Vagina (tissue), 2 donors: ENCODE measurements around the gene RPP30. TPM values are rescaled to one million over a fixed set of nuclear protein-coding genes. Genes with fewer than 3 reads are reported as not detected.

ENCODE experiments used
- DNase-seq, 2 donors: peaks; one replicate each; pipeline ENCODE4 v3.0.0-alpha.2; 2017; ENCODE audit errors: extremely low spot score in 2 of 2
- H3K27ac ChIP-seq: fragments of 200-600 bp; sonication (generic); one replicate; pipeline ENCODE4 v1.5.1; 2019
- H3K27me3 ChIP-seq: fragments of 200-600 bp; sonication (generic); one replicate; pipeline ENCODE4 v1.5.1; 2019
- H3K36me3 ChIP-seq, 2 donors: fragments of 200-600 bp; sonication (generic); one replicate each; pipeline ENCODE4 v1.5.1; 2017 to 2019
- H3K4me1 ChIP-seq: fragments of 200-600 bp; sonication (generic); one replicate; pipeline ENCODE4 v1.5.1; 2019
- H3K4me3 ChIP-seq, 2 donors: fragments of 200-600 bp; sonication (generic); 1 replicate in 1 of 2; 2 replicates in 1 of 2; pipeline ENCODE4 v1.5.1; 2016 to 2019
- H3K9me3 ChIP-seq: fragments of 200-600 bp; sonication (generic); one replicate; pipeline ENCODE4 v1.5.1; 2019
- POLR2A ChIP-seq, 2 donors: fragments of 450-650 bp; IDR thresholded peaks; one replicate each; pipeline ENCODE4 v1.6.1; 2017; ENCODE audit warnings: antibody characterized with exemption in 2 of 2, mild to moderate bottlenecking in 2 of 2, moderate library complexity in 2 of 2
- POLR2AphosphoS5 ChIP-seq, 2 donors: sonication (generic); formaldehyde crosslinking; IDR thresholded peaks; one replicate each; pipeline ENCODE4 v1.9.0; 2017; ENCODE audit warnings: antibody characterized with exemption in 2 of 2, mild to moderate bottlenecking in 2 of 2, low read depth in 1 of 2; ENCODE audit not compliant: insufficient read depth in 1 of 2
- intact Hi-C: fragments of 100-400 bp; cut with DNase I; formaldehyde crosslinking; loops from one replicate; pipeline ENCODE4 v1.15.1; 2023
- total RNA-seq: library from RNA; depleted of rRNA; stranded (reverse); fragments of >200 nt; gene quantifications from one replicate; pipeline ENCODE4 v1.2.3, GENCODE V29; 2016
- TF ChIP-seq, protein P1 (sequence below), 3 experiments: fragments of 450-650 bp in 2 of 3; fragments of 200-600 bp in 1 of 3; sonication (generic) in 1 of 3; IDR thresholded peaks; one replicate each; pipeline ENCODE4 v1.5.1; 2017 to 2019; ENCODE audit warnings: antibody characterized with exemption in 3 of 3, mild to moderate bottlenecking in 2 of 3, moderate library complexity in 2 of 3

RPP30 gene
- total RNA-seq, 1 donor from 2014 or later, result 18.4 TPM

- Histone ChIP-seq H3K36me3 (no peaks in the 10 kb centered on the region), H3K27me3 (no peaks in the 10 kb centered on the region), H3K4me3 (no peak overlapping the region), H3K9me3 (no peaks in the 10 kb centered on the region), H3K4me1 (peaks cover 4% of the 10 kb centered on the region), H3K27ac (no peak overlapping the region)
- TF ChIP-seq, protein P1, sequence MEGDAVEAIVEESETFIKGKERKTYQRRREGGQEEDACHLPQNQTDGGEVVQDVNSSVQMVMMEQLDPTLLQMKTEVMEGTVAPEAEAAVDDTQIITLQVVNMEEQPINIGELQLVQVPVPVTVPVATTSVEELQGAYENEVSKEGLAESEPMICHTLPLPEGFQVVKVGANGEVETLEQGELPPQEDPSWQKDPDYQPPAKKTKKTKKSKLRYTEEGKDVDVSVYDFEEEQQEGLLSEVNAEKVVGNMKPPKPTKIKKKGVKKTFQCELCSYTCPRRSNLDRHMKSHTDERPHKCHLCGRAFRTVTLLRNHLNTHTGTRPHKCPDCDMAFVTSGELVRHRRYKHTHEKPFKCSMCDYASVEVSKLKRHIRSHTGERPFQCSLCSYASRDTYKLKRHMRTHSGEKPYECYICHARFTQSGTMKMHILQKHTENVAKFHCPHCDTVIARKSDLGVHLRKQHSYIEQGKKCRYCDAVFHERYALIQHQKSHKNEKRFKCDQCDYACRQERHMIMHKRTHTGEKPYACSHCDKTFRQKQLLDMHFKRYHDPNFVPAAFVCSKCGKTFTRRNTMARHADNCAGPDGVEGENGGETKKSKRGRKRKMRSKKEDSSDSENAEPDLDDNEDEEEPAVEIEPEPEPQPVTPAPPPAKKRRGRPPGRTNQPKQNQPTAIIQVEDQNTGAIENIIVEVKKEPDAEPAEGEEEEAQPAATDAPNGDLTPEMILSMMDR (IDR thresholded peaks at IDR 0.05), result no peak
- TF ChIP-seq POLR2AphosphoS5 (IDR thresholded peaks at IDR 0.05; ENCODE audit: insufficient read depth in 1 of 2, low read depth in 1 of 2) (no peak), POLR2A (IDR thresholded peaks at IDR 0.05) (no peak)
- intact Hi-C loops, result no loop called here
- no peak for DNase-seq
These were observed 44.8 kb downstream of the RPP30 start for GRCh38 chr10:90916392-90917237.

DNA sequence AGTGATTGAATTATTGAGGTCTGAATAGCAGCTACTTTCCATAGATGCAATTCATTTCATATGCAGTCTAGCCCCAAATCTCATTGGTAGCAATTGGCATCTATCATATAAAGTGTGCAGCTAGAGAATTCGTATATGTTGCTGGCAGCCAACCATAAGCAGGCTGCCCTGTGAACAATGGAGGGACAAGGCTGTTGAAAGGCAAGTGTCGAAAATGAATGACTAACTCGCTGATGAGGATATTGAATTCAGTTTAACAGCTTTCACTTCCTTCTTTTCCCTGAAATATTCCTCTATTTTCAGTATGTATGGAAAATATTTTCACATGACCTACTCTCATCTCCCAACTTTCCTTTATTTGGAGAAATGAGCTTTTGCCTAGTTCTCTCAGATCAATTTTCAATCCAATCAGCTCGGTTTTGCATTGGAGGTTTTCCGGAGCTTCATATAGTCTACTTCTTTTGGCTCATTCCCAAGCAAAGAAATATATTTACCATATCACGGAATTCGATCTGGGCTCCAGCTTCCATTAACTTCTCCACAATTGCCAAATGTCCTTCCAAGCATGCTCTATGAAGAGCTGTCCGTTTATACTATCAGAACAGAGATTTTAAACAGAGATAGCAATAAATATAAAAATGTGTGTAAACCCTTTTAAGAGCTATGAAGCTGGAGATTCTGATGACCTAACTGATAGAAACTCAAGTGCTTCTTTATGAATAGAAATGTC, 45.6 kb downstream of the RPP30 start:
- no peaks in the 10 kb centered on the region for H3K9me3 ChIP-seq
- H3K4me3 ChIP-seq, result no peak overlapping the region
- no peaks in the 10 kb centered on the region for H3K27me3 ChIP-seq
- H3K4me1 ChIP-seq, result peaks cover 4% of the 10 kb centered on the region
- no peak for TF ChIP-seq POLR2A (IDR thresholded peaks at IDR 0.05)
- intact Hi-C loops, result no loop called here
- H3K36me3 ChIP-seq, result no peaks in the 10 kb centered on the region
- DNase-seq, result no peak
- H3K27ac ChIP-seq, result no peak overlapping the region

DNA sequence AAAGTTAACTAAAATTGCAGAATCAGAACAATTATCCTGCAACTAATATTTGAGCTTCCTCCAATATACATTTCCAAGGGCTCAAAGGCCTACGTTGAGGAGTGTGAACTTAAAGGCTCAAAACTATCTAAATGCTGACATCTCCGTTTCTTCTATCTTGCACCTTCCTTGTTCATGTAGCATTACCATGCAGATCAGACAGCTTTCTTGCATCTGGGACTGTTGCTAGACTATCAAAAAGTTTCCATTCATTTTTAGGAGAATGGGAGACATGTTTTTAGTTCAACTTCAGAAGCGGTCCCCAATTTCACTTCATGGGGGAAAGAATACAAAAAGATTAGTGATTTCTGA, 46.2 kb downstream of the RPP30 start:
- Histone ChIP-seq H3K27ac (no peak overlapping the region), H3K4me3 (no peak overlapping the region), H3K4me1 (no peaks in the 10 kb centered on the region), H3K9me3 (no peaks in the 10 kb centered on the region), H3K36me3 (no peaks in the 10 kb centered on the region), H3K27me3 (no peaks in the 10 kb centered on the region)
- no peak for TF ChIP-seq POLR2A (IDR thresholded peaks at IDR 0.05)
- intact Hi-C loops, result no loop called here
- DNase-seq, result no peak

- no peak overlapping the region for H3K27ac ChIP-seq
- H3K9me3 ChIP-seq, result no peaks in the 10 kb centered on the region
- intact Hi-C loops, result no loop called here
- H3K4me3 ChIP-seq, result no peak overlapping the region
- H3K27me3 ChIP-seq, result no peaks in the 10 kb centered on the region
- no peaks in the 10 kb centered on the region for H3K4me1 ChIP-seq
- TF ChIP-seq POLR2A (IDR thresholded peaks at IDR 0.05) (no peak), POLR2AphosphoS5 (IDR thresholded peaks at IDR 0.05; ENCODE audit: insufficient read depth in 1 of 2, low read depth in 1 of 2) (no peak)
- TF ChIP-seq, protein P1 (IDR thresholded peaks at IDR 0.05), result no peak
- no peaks in the 10 kb centered on the region for H3K36me3 ChIP-seq
- DNase-seq, result no peak
These were observed 48.2 kb downstream of the RPP30 start for GRCh38 chr10:90919683-90920574.

- no peaks in the 10 kb centered on the region for H3K9me3 ChIP-seq
- DNase-seq, result no peak
- H3K4me3 ChIP-seq, result no peak within 1 kb of the TSS
- no peak within 1 kb of the TSS for H3K27ac ChIP-seq
- TF ChIP-seq POLR2A (IDR thresholded peaks at IDR 0.05), result no peak
- TF ChIP-seq, protein P1 (IDR thresholded peaks at IDR 0.05), result no peak
- no peak for TF ChIP-seq POLR2AphosphoS5 (IDR thresholded peaks at IDR 0.05; ENCODE audit: insufficient read depth in 1 of 2, low read depth in 1 of 2)
- no peaks in the 10 kb centered on the region for H3K36me3 ChIP-seq
- H3K4me1 ChIP-seq, result no peaks in the 10 kb centered on the region
- H3K27me3 ChIP-seq, result no peaks in the 10 kb centered on the region
- intact Hi-C loops, result no loop called here
These were observed 49.4 kb downstream of the RPP30 start, which contains the start of gene ANKRD1 for GRCh38 chr10:90920986-90921666. ANKRD1 (minus strand) TSS chr10:90921087; CDS start chr10:90921027, 60 bp downstream.
